ENCODE measurements around the gene C1orf232.

DNA sequence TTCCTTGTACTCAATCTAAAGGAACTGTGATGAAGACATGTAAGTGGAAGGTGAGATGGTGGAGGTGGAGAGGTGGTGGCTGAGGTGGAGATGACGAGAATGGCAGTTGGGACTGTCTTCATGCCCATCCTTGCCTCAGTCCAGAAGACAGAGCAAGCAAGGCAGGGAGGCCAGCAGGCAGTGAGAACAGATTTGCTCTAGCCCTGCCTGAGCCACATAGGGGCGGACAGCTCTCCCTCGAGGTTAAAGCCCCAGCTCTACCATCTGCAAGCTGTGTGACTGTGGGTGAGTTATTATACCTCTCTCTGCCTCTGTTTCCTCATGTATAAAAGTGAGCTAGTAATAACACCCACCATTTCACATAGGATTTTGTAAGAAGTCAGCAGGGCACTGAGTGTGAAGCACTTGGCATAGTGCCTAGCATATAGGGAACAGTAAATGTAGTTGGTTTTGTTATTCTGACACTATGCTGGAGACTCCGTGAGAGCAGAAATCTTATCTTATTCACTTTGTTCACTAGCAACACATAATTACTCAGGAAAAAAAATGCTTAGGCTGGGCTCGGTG is 14.7 kb downstream of the C1orf232 start:
- TF ChIP-seq, protein P1, sequence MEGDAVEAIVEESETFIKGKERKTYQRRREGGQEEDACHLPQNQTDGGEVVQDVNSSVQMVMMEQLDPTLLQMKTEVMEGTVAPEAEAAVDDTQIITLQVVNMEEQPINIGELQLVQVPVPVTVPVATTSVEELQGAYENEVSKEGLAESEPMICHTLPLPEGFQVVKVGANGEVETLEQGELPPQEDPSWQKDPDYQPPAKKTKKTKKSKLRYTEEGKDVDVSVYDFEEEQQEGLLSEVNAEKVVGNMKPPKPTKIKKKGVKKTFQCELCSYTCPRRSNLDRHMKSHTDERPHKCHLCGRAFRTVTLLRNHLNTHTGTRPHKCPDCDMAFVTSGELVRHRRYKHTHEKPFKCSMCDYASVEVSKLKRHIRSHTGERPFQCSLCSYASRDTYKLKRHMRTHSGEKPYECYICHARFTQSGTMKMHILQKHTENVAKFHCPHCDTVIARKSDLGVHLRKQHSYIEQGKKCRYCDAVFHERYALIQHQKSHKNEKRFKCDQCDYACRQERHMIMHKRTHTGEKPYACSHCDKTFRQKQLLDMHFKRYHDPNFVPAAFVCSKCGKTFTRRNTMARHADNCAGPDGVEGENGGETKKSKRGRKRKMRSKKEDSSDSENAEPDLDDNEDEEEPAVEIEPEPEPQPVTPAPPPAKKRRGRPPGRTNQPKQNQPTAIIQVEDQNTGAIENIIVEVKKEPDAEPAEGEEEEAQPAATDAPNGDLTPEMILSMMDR (conservative IDR thresholded peaks at IDR 0.05; ENCODE audit: low read length): no peak
- TF ChIP-seq EZH2phosphoT487 (IDR thresholded peaks at IDR 0.05; ENCODE audit: borderline replicate concordance, low read depth, low read length): no peak

All from OCI-LY7 (cell line).